ENCODE results near the gene SELENOM. TPM values are rescaled to one million over a fixed set of nuclear protein-coding genes. Genes with fewer than 3 reads are reported as not detected.

SELENOM gene
- total RNA-seq, 1 donor from 2014 or later, result 56.3 TPM

GRCh38 chr22:31148953-31149627, 41.7 kb upstream of the SELENOM start:
- no peak for DNase-seq (ENCODE audit: low read depth)
- TF ChIP-seq, protein P1, sequence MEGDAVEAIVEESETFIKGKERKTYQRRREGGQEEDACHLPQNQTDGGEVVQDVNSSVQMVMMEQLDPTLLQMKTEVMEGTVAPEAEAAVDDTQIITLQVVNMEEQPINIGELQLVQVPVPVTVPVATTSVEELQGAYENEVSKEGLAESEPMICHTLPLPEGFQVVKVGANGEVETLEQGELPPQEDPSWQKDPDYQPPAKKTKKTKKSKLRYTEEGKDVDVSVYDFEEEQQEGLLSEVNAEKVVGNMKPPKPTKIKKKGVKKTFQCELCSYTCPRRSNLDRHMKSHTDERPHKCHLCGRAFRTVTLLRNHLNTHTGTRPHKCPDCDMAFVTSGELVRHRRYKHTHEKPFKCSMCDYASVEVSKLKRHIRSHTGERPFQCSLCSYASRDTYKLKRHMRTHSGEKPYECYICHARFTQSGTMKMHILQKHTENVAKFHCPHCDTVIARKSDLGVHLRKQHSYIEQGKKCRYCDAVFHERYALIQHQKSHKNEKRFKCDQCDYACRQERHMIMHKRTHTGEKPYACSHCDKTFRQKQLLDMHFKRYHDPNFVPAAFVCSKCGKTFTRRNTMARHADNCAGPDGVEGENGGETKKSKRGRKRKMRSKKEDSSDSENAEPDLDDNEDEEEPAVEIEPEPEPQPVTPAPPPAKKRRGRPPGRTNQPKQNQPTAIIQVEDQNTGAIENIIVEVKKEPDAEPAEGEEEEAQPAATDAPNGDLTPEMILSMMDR (conservative IDR thresholded peaks at IDR 0.05; ENCODE audit: low read depth, low read length), result peak; percentile 99
- no peak overlapping the region for H3K4me3 ChIP-seq (ENCODE audit: low read depth, low read length)

DNA sequence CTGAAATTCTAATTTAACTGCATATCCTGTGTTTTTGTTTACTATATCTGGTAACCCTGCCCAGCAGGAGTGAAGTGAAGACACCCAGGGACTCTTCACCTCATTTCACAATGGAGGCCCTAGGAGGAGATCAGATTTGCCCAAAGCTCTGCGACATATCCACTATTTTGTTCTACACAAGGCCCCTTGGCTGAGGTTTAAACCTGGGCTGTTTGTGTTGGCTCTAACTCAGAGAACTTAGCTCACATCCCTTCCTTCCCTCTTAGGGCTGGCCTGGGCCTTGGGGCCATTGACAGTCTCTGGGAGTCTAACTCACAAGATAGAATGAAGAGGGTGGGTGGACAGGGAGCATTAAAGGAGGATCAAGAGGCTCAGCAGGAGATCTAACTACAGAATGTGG, 41.1 kb upstream of the SELENOM start:
- TF ChIP-seq, protein P1 (conservative IDR thresholded peaks at IDR 0.05; ENCODE audit: low read depth, low read length), result no peak
- DNase-seq (ENCODE audit: low read depth), result no peak
- H3K4me3 ChIP-seq (ENCODE audit: low read depth, low read length), result no peak overlapping the region

- H3K4me3 ChIP-seq (ENCODE audit: low read depth, low read length), result no peak overlapping the region
- TF ChIP-seq, protein P1 (conservative IDR thresholded peaks at IDR 0.05; ENCODE audit: low read depth, low read length), result no peak
- DNase-seq (ENCODE audit: low read depth), result no peak
Observed at GRCh38 chr22:31144223-31144622, 36.9 kb upstream of the SELENOM start.

DNA sequence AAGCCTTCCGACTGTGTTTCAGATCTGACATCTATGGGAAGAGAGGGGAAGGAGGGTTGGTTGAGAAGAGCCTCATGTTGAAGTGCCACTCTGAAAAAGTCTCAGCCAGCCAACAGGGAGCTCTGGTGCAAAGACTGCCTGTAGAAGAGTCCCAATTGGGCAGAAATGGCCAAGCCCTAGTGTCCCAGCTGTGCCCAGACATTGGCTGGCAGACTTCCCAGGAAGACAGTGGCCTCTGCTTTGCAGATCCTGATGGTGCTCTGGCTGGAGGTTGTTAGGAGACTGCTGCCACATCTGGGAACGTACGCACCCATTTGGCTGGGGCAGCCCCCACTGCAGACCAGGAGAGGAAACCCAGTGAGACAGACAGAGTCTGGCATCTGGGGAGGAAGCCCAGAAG, 36.2 kb upstream of the SELENOM start:
- DNase-seq (ENCODE audit: low read depth), result no peak
- TF ChIP-seq, protein P1 (conservative IDR thresholded peaks at IDR 0.05; ENCODE audit: low read depth, low read length), result no peak

DNA sequence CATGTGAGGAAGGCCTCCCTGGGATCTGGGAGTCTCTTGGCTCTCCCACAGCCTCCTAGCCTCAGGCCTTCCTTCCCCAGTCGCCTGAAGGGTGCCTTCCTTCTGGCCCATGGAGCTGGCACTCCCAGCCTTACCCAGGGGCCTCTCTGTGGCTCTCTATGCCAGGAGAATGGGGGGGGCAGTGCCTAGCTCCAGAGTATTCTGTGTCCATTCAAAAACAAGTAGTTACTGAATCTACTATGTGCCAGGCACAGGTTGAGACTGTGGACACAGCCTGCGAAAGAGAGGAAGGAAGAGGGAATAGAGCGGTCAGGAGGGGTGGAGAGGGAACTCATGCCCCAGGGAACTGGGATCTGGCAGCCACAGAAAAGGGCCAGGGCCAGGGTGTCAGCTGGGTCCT, 35.7 kb upstream of the SELENOM start:
- DNase-seq (ENCODE audit: low read depth), result no peak
- TF ChIP-seq, protein P1 (conservative IDR thresholded peaks at IDR 0.05; ENCODE audit: low read depth, low read length), result no peak
- no peak overlapping the region for H3K4me3 ChIP-seq (ENCODE audit: low read depth, low read length)

More for the DNA sequence above, 36.2 kb upstream of the SELENOM start:
- no peak overlapping the region for H3K4me3 ChIP-seq (ENCODE audit: low read depth, low read length)

DNA sequence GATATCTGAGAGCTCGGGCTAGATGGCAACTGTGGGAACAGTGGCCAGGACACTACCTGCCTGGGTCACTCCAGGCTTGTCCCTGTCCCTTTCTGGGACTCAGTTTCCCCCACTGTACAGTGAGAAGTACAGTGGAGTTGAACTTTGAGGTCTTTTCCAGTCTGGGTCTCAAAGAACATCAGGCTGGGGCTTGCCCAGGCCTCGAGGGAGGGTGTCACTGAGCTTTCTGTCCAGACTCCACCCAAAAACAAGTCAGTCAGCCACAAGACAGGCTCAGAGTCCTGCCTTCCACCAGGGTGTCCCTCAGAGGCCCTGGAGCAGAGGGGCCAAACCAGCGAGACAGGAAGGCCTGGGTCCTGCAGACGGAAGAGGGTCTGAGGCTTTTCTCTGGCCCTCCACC, 34.9 kb upstream of the SELENOM start:
- no peak overlapping the region for H3K4me3 ChIP-seq (ENCODE audit: low read depth, low read length)
- TF ChIP-seq, protein P1 (conservative IDR thresholded peaks at IDR 0.05; ENCODE audit: low read depth, low read length), result no peak
- no peak for DNase-seq (ENCODE audit: low read depth)

DNA sequence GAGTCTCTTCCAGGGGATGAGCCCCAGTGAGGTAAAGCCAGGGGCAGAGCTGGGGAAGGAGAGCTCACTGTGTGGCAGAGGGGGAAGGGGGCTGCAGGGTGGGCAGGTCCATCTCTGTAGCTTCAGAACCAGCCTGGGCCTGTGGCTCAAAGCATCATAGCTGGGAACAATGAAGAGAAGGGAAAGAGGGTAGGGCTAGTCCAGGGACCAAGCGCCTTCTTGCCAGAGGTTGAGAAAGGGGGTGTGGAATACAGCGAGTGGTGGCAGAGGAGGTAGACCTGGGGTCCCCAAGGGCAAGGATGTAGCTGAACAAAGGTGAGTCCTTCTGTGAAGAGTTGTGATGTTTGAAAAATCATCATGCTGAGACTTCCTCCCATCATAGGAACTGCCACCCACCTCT, 34.2 kb upstream of the SELENOM start:
- TF ChIP-seq, protein P1 (conservative IDR thresholded peaks at IDR 0.05; ENCODE audit: low read depth, low read length), result no peak
- no peak for DNase-seq (ENCODE audit: low read depth)
- H3K4me3 ChIP-seq (ENCODE audit: low read depth, low read length), result no peak overlapping the region
